Neural progenitor cell (in vitro differentiated cells): ENCODE data around the gene DSTN.

ENCODE experiments used
- EZH2 ChIP-seq: fragments of 200-600 bp; sonication (generic); IDR thresholded peaks from 2 replicates; pipeline ENCODE4 v1.6.1; 2017; ENCODE audit warnings: antibody characterized with exemption, mild to moderate bottlenecking, moderate library complexity
- EZH2phosphoT487 ChIP-seq: fragments of 200-600 bp; sonication (generic); IDR thresholded peaks from 2 replicates; pipeline ENCODE4 v1.6.1; 2017; ENCODE audit warnings: antibody characterized with exemption
- TF ChIP-seq, protein P1 (sequence below): fragments of 200-600 bp; sonication (generic); IDR thresholded peaks from 2 replicates; pipeline ENCODE4 v1.5.1; 2017; ENCODE audit warnings: antibody characterized with exemption, mild to moderate bottlenecking

DNA sequence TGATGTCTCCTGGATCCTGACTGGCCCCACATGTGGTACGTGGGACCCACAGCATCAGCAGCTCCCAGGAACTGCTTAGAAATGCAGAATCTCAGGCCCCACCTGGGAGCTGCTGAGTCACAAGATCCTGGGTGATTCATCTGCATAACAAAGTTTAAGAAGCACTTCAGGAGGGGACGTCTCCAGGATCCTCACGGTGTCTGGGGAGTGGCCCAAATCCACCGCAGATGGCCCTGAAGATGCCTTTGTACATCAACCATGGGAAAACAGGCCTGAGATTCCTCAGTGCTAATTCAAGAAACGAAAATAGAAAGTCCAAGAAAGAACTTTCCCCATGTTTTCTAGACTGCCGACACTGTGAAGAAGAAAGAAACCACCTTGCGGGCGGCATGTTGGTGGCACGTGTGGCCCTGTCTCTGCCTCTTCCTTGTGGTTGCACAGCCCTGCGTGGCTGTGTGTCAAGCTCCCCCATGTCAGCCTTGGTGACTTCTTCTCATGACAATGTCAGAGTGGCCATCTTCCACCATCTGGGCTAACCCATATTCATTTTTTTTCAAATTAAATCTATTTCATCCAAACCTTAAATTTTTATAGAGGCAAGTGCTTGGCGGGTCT is 86.1 kb downstream of the DSTN start:
- TF ChIP-seq, protein P1, sequence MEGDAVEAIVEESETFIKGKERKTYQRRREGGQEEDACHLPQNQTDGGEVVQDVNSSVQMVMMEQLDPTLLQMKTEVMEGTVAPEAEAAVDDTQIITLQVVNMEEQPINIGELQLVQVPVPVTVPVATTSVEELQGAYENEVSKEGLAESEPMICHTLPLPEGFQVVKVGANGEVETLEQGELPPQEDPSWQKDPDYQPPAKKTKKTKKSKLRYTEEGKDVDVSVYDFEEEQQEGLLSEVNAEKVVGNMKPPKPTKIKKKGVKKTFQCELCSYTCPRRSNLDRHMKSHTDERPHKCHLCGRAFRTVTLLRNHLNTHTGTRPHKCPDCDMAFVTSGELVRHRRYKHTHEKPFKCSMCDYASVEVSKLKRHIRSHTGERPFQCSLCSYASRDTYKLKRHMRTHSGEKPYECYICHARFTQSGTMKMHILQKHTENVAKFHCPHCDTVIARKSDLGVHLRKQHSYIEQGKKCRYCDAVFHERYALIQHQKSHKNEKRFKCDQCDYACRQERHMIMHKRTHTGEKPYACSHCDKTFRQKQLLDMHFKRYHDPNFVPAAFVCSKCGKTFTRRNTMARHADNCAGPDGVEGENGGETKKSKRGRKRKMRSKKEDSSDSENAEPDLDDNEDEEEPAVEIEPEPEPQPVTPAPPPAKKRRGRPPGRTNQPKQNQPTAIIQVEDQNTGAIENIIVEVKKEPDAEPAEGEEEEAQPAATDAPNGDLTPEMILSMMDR: no peak
- TF ChIP-seq EZH2 (no peak), EZH2phosphoT487 (no peak)
